PC-3 (cell line): ENCODE results near the gene CST11.

Source experiments
- EZH2 ChIP-seq: fragments of 300-600 bp; sonication (generic); IDR thresholded peaks from one replicate; pipeline ENCODE4 v1.6.1; 2017; ENCODE audit warnings: antibody characterized with exemption, mild to moderate bottlenecking, low read length; ENCODE audit not compliant: unreplicated experiment
- TF ChIP-seq, protein P1 (sequence below): fragments of 300-600 bp; sonication (generic); conservative IDR thresholded peaks from 2 replicates; pipeline ENCODE4 v1.5.1; 2017; ENCODE audit warnings: antibody characterized with exemption, low read depth, mild to moderate bottlenecking, low read length

DNA sequence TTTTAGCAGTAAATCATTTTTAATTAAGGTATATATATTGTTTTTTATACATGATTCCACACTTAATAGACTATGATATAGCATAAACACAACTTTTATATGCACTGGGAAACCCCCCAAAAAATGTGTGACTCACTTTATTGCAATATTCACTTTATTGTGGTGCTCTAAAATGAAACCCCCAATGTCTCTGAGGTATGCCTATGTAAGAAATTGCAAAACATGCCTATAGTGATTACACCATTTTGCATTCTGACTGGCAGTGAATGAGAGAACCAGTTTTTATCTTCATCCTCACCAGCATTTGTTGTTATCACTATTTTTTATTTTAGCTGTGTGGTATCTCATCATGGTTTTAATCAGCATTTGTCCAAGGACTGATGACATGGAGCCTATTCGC lies 8.5 kb upstream of the CST11 start:
- TF ChIP-seq, protein P1, sequence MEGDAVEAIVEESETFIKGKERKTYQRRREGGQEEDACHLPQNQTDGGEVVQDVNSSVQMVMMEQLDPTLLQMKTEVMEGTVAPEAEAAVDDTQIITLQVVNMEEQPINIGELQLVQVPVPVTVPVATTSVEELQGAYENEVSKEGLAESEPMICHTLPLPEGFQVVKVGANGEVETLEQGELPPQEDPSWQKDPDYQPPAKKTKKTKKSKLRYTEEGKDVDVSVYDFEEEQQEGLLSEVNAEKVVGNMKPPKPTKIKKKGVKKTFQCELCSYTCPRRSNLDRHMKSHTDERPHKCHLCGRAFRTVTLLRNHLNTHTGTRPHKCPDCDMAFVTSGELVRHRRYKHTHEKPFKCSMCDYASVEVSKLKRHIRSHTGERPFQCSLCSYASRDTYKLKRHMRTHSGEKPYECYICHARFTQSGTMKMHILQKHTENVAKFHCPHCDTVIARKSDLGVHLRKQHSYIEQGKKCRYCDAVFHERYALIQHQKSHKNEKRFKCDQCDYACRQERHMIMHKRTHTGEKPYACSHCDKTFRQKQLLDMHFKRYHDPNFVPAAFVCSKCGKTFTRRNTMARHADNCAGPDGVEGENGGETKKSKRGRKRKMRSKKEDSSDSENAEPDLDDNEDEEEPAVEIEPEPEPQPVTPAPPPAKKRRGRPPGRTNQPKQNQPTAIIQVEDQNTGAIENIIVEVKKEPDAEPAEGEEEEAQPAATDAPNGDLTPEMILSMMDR, result no peak
- TF ChIP-seq EZH2, result no peak
